KOPT-K1 (cell line): ENCODE results near the gene F2RL1.
"Not testable (repeated sequence)": the region's sequence is repeated elsewhere in the genome, so short reads cannot be mapped to it uniquely, and the experiment has no call there.

Experiments
- H3K27ac ChIP-seq: fragments of 200-600 bp; sonication (generic); 2 replicates; pipeline ENCODE4 v1.5.1; 2016; ENCODE audit warnings: antibody characterized with exemption, mild to moderate bottlenecking, low read depth, low read length; ENCODE audit not compliant: poor library complexity, severe bottlenecking
- H3K36me3 ChIP-seq: fragments of 200-600 bp; sonication (generic); 2 replicates; pipeline ENCODE4 v1.5.1; 2017; ENCODE audit warnings: antibody characterized with exemption, mild to moderate bottlenecking, low read length, moderate library complexity; ENCODE audit not compliant: insufficient read depth
- H3K9me3 ChIP-seq: fragments of 200-600 bp; sonication (generic); 2 replicates; pipeline ENCODE4 v1.5.1; 2017; ENCODE audit warnings: antibody characterized with exemption, low read length, mild to moderate bottlenecking; ENCODE audit not compliant: insufficient read depth, poor library complexity, severe bottlenecking

Gene F2RL1

GRCh38 chr5:76818844-76819831 lies at the start of gene F2RL1:
Gene F2RL1, plus strand, starts transcription at chr5:76819030. Its CDS starts 153 bp downstream, at chr5:76819183.
- no peak within 1 kb of the TSS for H3K27ac ChIP-seq
- no peaks in the 10 kb centered on the region for H3K9me3 ChIP-seq
- no peaks in the 10 kb centered on the region for H3K36me3 ChIP-seq

- H3K27ac ChIP-seq, H3K9me3 ChIP-seq, H3K36me3 ChIP-seq: not testable (repeated sequence)
Observed at GRCh38 chr5:76771041-76771440, 47.8 kb upstream of the F2RL1 start.

GRCh38 chr5:76771705-76772405 lies 47.0 kb upstream of the F2RL1 start:
- H3K36me3 ChIP-seq: no peaks in the 10 kb centered on the region
- no peak overlapping the region for H3K27ac ChIP-seq
- no peaks in the 10 kb centered on the region for H3K9me3 ChIP-seq

- Histone ChIP-seq H3K36me3 (no peaks in the 10 kb centered on the region), H3K27ac (no peak overlapping the region), H3K9me3 (no peaks in the 10 kb centered on the region)
Observed at GRCh38 chr5:76775921-76776320, 42.9 kb upstream of the F2RL1 start.

GRCh38 chr5:76776391-76776790 lies 42.4 kb upstream of the F2RL1 start:
- Histone ChIP-seq H3K27ac (no peak overlapping the region), H3K36me3 (no peaks in the 10 kb centered on the region), H3K9me3 (no peaks in the 10 kb centered on the region)

- not testable (repeated sequence) for H3K36me3 ChIP-seq, H3K9me3 ChIP-seq, H3K27ac ChIP-seq
Observed at GRCh38 chr5:76780616-76781015, 38.2 kb upstream of the F2RL1 start.

GRCh38 chr5:76781775-76782174 lies 37.1 kb upstream of the F2RL1 start:
- H3K36me3 ChIP-seq: no peaks in the 10 kb centered on the region
- no peaks in the 10 kb centered on the region for H3K9me3 ChIP-seq
- H3K27ac ChIP-seq: no peak overlapping the region

GRCh38 chr5:76782444-76782843 lies 36.4 kb upstream of the F2RL1 start:
- H3K27ac ChIP-seq: no peak overlapping the region
- no peaks in the 10 kb centered on the region for H3K9me3 ChIP-seq
- H3K36me3 ChIP-seq: no peaks in the 10 kb centered on the region

- Histone ChIP-seq H3K27ac (no peak overlapping the region), H3K36me3 (no peaks in the 10 kb centered on the region), H3K9me3 (no peaks in the 10 kb centered on the region)
Observed at GRCh38 chr5:76787237-76787636, 31.6 kb upstream of the F2RL1 start.

GRCh38 chr5:76788362-76788761 lies 30.5 kb upstream of the F2RL1 start:
- no peaks in the 10 kb centered on the region for H3K9me3 ChIP-seq
- H3K36me3 ChIP-seq: no peaks in the 10 kb centered on the region
- no peak overlapping the region for H3K27ac ChIP-seq

GRCh38 chr5:76789275-76789674 lies 29.6 kb upstream of the F2RL1 start:
- H3K27ac ChIP-seq, H3K36me3 ChIP-seq, H3K9me3 ChIP-seq: not testable (repeated sequence)

- H3K27ac ChIP-seq: no peak overlapping the region
- no peaks in the 10 kb centered on the region for H3K9me3 ChIP-seq
- H3K36me3 ChIP-seq: no peaks in the 10 kb centered on the region
Observed at GRCh38 chr5:76789991-76790581, 28.7 kb upstream of the F2RL1 start.

GRCh38 chr5:76790632-76791290 lies 28.1 kb upstream of the F2RL1 start:
- Histone ChIP-seq H3K9me3 (no peaks in the 10 kb centered on the region), H3K27ac (no peak overlapping the region), H3K36me3 (no peaks in the 10 kb centered on the region)

- no peaks in the 10 kb centered on the region for H3K36me3 ChIP-seq
- no peak overlapping the region for H3K27ac ChIP-seq
- no peaks in the 10 kb centered on the region for H3K9me3 ChIP-seq
Observed at GRCh38 chr5:76791461-76791860, 27.4 kb upstream of the F2RL1 start.

GRCh38 chr5:76794871-76795270 lies 24.0 kb upstream of the F2RL1 start:
- no peaks in the 10 kb centered on the region for H3K9me3 ChIP-seq
- no peak overlapping the region for H3K27ac ChIP-seq
- no peaks in the 10 kb centered on the region for H3K36me3 ChIP-seq
